Mesodermal cell (in vitro differentiated cells): ENCODE results near the gene OR4F6.

Experiments
- H3K27ac ChIP-seq: 2 replicates; pipeline ENCODE4 v1.7.0; 2013; ENCODE audit warnings: mild to moderate bottlenecking, low read depth, low read length, moderate library complexity; ENCODE audit not compliant: severe bottlenecking
- H3K36me3 ChIP-seq: 2 replicates; pipeline ENCODE4 v1.7.1; 2013; ENCODE audit warnings: mild to moderate bottlenecking, low read length, moderate library complexity; ENCODE audit not compliant: control insufficient read depth, insufficient read depth
- H3K4me1 ChIP-seq: one replicate; pipeline ENCODE4 v1.7.1; 2013; ENCODE audit warnings: mild to moderate bottlenecking, low read length; ENCODE audit not compliant: insufficient read depth, control insufficient read depth, poor library complexity, severe bottlenecking
- H3K4me3 ChIP-seq: 2 replicates; pipeline ENCODE4 v1.7.0; 2013; ENCODE audit warnings: low read length, control low read depth, mild to moderate bottlenecking; ENCODE audit not compliant: insufficient read depth, poor library complexity, severe bottlenecking; ENCODE audit errors: extremely low read depth
- H3K9me3 ChIP-seq: 2 replicates; pipeline ENCODE4 v1.7.1; 2013; ENCODE audit warnings: mild to moderate bottlenecking, low read length, moderate library complexity; ENCODE audit not compliant: control insufficient read depth
- WGBS, 2 experiments: methylation state at CpG; one replicate each; pipeline ENCODE4 v1.1.5; 2013; ENCODE audit warnings: missing lambda C conversion rate in 2 of 2; ENCODE audit not compliant: insufficient coverage in 2 of 2; 5-methylcytosine and 5-hydroxymethylcytosine counted together

OR4F6 gene

GRCh38 chr15:101828774-101829173 lies 25.5 kb downstream of the OR4F6 start:
- H3K4me3 ChIP-seq: no peak overlapping the region
- H3K4me1 ChIP-seq: no peaks in the 10 kb centered on the region
- no peaks in the 10 kb centered on the region for H3K36me3 ChIP-seq
- WGBS, 2 experiments: 80 to 84% methylated on average over 5 of the region's 5 CpGs
- no peak overlapping the region for H3K27ac ChIP-seq
- H3K9me3 ChIP-seq: no peaks in the 10 kb centered on the region

GRCh38 chr15:101841656-101842055 lies 38.3 kb downstream of the OR4F6 start:
- H3K9me3 ChIP-seq: no peaks in the 10 kb centered on the region
- H3K4me1 ChIP-seq: no peaks in the 10 kb centered on the region
- no CpG with 5 or more reads among the region's 3 CpGs for WGBS, 2 experiments
- no peaks in the 10 kb centered on the region for H3K36me3 ChIP-seq
- no peak overlapping the region for H3K27ac ChIP-seq
- H3K4me3 ChIP-seq: no peak overlapping the region

- H3K4me1 ChIP-seq: no peaks in the 10 kb centered on the region
- no peak overlapping the region for H3K27ac ChIP-seq
- H3K9me3 ChIP-seq: no peaks in the 10 kb centered on the region
- no peaks in the 10 kb centered on the region for H3K36me3 ChIP-seq
- WGBS, 2 experiments: 75 to 100% methylated on average over 3 of the region's 6 CpGs
- no peak overlapping the region for H3K4me3 ChIP-seq
Observed at GRCh38 chr15:101844916-101845315, 41.6 kb downstream of the OR4F6 start.

GRCh38 chr15:101852356-101852755 lies 49.0 kb downstream of the OR4F6 start:
- H3K27ac ChIP-seq: no peak overlapping the region
- H3K4me1 ChIP-seq: no peaks in the 10 kb centered on the region
- no peak overlapping the region for H3K4me3 ChIP-seq
- 60% methylated on average over 1 of the region's 1 CpG; no CpG with 5 or more reads in 1 of the 2 experiments for WGBS, 2 experiments
- H3K9me3 ChIP-seq: no peaks in the 10 kb centered on the region
- H3K36me3 ChIP-seq: no peaks in the 10 kb centered on the region
